Keratinocyte (primary cell): ENCODE measurements around the gene SPATA32. TPM values are rescaled to one million over a fixed set of nuclear protein-coding genes. Genes with fewer than 3 reads are reported as not detected.

ENCODE experiments used
- DNase-seq: peaks from one replicate; pipeline ENCODE4 v3.0.0-alpha.2; 2011; ENCODE audit warnings: low read depth, missing footprints, low spot score
- FAIRE-seq: peaks from 2 replicates; lab custom pipeline; 2011; peaks lifted over from hg19 to GRCh38; lab: Jason Lieb, UNC
- H2AFZ ChIP-seq: 2 replicates; pipeline ENCODE4 v1.6.0; 2012; ENCODE audit warnings: low read length, control low read depth, inconsistent platforms; ENCODE audit not compliant: control insufficient read depth
- H3K27ac ChIP-seq: 2 replicates; pipeline ENCODE4 v1.5.1; 2011; ENCODE audit warnings: low read length; ENCODE audit not compliant: control insufficient read depth, insufficient read depth
- H3K27me3 ChIP-seq: 3 replicates; pipeline ENCODE4 v1.6.0; 2011; ENCODE audit warnings: low read length; ENCODE audit not compliant: control insufficient read depth, insufficient read depth; ENCODE audit errors: extremely low read depth
- H3K36me3 ChIP-seq, 2 experiments: 2 replicates in 1 of 2; 3 replicates in 1 of 2; pipeline ENCODE4 v1.5.1; 2011; ENCODE audit warnings: low read length in 2 of 2, mild to moderate bottlenecking in 1 of 2; ENCODE audit not compliant: control insufficient read depth in 2 of 2, insufficient read depth in 2 of 2; ENCODE audit errors: extremely low read depth in 1 of 2
- H3K4me1 ChIP-seq: 3 replicates; pipeline ENCODE4 v1.5.1; 2011; ENCODE audit warnings: low read length; ENCODE audit not compliant: control insufficient read depth, insufficient read depth; ENCODE audit errors: extremely low read depth
- H3K4me2 ChIP-seq: 3 replicates; pipeline ENCODE4 v1.6.0; 2011; ENCODE audit warnings: low read depth, low read length; ENCODE audit not compliant: control insufficient read depth, insufficient read depth; ENCODE audit errors: extremely low read depth
- H3K4me3 ChIP-seq, 3 experiments: fragments of 200-600 bp in 1 of 3; sonication (generic) in 1 of 3; 2 replicates in 2 of 3; 3 replicates in 1 of 3; pipeline ENCODE4 v1.5.1; 2011 to 2016; ENCODE audit warnings: low read length in 3 of 3, mild to moderate bottlenecking in 3 of 3, control low read depth in 2 of 3, inconsistent platforms in 1 of 3, low read depth in 1 of 3, mixed read lengths in 1 of 3, mixed run types in 1 of 3, moderate library complexity in 1 of 3; ENCODE audit not compliant: control insufficient read depth in 2 of 3, insufficient read depth in 2 of 3; ENCODE audit errors: extremely low read depth in 1 of 3
- H3K79me2 ChIP-seq: 2 replicates; pipeline ENCODE4 v1.6.0; 2012; ENCODE audit warnings: low read length; ENCODE audit not compliant: control insufficient read depth, insufficient read depth
- H3K9ac ChIP-seq: 3 replicates; pipeline ENCODE4 v1.6.0; 2011; ENCODE audit warnings: low read length; ENCODE audit not compliant: control insufficient read depth, insufficient read depth; ENCODE audit errors: extremely low read depth
- H3K9me1 ChIP-seq: 3 replicates; pipeline ENCODE4 v1.6.0; 2011; ENCODE audit warnings: low read length; ENCODE audit not compliant: control insufficient read depth, insufficient read depth; ENCODE audit errors: extremely low read depth
- H3K9me3 ChIP-seq: 2 replicates; pipeline ENCODE4 v1.5.1; 2012; ENCODE audit warnings: low read depth, low read length; ENCODE audit not compliant: control insufficient read depth
- H4K20me1 ChIP-seq: 3 replicates; pipeline ENCODE4 v1.6.0; 2011; ENCODE audit warnings: low read length; ENCODE audit not compliant: control insufficient read depth, insufficient read depth; ENCODE audit errors: extremely low read depth
- EZH2 ChIP-seq: IDR thresholded peaks from one replicate; pipeline ENCODE4 v1.6.1; 2012; ENCODE audit warnings: inconsistent platforms, mild to moderate bottlenecking, low read length, moderate library complexity
- dilution Hi-C: fragments of 300-500 bp; cut with MboI; formaldehyde crosslinking; loops from one replicate; pipeline ENCODE4 v1.7.0; 2020; ENCODE audit warnings: low sequenced_read_pairs; ENCODE audit not compliant: extremely low pct_ligation_motif_present
- polyA plus RNA-seq, 5 experiments: library from polyadenylated mRNA; depleted of rRNA in 3 of 5; stranded (reverse) in 3 of 5; stranded (forward) in 1 of 5; unstranded in 1 of 5; fragments of >200 nt; gene quantifications; 1 replicate in 1 of 5; 2 replicates in 3 of 5; 3 replicates in 1 of 5; pipeline versions ENCODE4 v1.2.1 to v1.2.3, GENCODE V29; 2011 to 2012; ENCODE audit warnings: missing spikeins in 2 of 5, low read depth in 1 of 5, low replicate concordance in 1 of 5
- TF ChIP-seq, protein P1 (sequence below), 3 experiments: IDR thresholded peaks in 1 of 3; conservative IDR thresholded peaks in 1 of 3; optimal IDR thresholded peaks in 1 of 3; 2 replicates in 2 of 3; 3 replicates in 1 of 3; pipeline versions ENCODE3 to v1.5.1; 2011; ENCODE audit warnings: low read length in 3 of 3, mild to moderate bottlenecking in 3 of 3, moderate library complexity in 2 of 3, control low read depth in 1 of 3, inconsistent platforms in 1 of 3; ENCODE audit not compliant: insufficient read depth in 2 of 3; ENCODE audit errors: extremely low read depth in 1 of 3

SPATA32 gene
- polyA plus RNA-seq, 1 donor (not counting 4 experiments of a cell fraction or from before 2014, with no cell fraction given) = not detected

DNA sequence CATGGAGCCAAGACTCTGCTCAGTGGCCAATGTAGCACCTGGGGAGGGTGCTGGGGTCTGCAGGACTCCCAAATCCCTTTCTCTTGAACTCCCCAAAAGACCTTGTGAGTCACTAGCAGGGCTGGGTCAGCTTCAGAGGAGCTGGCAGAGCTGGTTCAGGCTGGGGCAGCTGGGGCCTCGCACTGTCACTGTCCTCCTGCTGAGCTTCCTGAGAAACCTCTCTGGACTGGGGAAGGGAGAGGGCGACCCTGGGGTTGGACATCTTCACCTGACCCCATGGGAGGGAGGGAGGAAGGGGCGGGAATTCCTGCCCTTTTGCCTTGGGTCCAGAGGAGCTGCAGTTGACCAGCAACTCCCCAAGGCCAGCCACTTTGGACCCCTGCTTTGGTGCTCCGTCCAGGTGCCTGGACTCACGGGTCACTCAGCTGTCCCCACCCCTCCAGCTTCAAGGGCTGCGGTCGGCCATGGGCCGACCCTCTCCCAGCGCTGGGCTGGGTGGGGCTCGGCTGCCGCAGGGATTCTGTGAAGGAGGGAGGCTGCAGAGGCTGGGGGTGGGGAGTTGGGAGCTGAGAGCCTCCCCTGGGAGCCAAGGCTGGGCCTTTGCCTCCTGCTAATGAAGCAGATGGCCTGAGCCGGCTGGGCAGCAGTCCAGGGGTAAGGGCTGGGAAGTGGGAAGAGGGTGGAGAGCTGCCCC is 31.0 kb downstream of the SPATA32 start:
- Histone ChIP-seq H3K4me1 (peaks cover 25% of the 10 kb centered on the region), H3K9ac (no peak overlapping the region), H4K20me1 (no peaks in the 10 kb centered on the region), H3K4me3 (no peak overlapping the region), H3K27ac (no peak overlapping the region), H3K9me3 (no peaks in the 10 kb centered on the region), H2AFZ (no peak overlapping the region), H3K27me3 (peaks cover 9% of the 10 kb centered on the region), H3K79me2 (no peaks in the 10 kb centered on the region), H3K9me1 (no peaks in the 10 kb centered on the region), H3K36me3 (no peaks in the 10 kb centered on the region), H3K4me2 (no peak overlapping the region)
- FAIRE-seq (no peak), DNase-seq (no peak)
- TF ChIP-seq EZH2 = no peak
- TF ChIP-seq, protein P1, sequence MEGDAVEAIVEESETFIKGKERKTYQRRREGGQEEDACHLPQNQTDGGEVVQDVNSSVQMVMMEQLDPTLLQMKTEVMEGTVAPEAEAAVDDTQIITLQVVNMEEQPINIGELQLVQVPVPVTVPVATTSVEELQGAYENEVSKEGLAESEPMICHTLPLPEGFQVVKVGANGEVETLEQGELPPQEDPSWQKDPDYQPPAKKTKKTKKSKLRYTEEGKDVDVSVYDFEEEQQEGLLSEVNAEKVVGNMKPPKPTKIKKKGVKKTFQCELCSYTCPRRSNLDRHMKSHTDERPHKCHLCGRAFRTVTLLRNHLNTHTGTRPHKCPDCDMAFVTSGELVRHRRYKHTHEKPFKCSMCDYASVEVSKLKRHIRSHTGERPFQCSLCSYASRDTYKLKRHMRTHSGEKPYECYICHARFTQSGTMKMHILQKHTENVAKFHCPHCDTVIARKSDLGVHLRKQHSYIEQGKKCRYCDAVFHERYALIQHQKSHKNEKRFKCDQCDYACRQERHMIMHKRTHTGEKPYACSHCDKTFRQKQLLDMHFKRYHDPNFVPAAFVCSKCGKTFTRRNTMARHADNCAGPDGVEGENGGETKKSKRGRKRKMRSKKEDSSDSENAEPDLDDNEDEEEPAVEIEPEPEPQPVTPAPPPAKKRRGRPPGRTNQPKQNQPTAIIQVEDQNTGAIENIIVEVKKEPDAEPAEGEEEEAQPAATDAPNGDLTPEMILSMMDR (optimal IDR thresholded peaks at IDR 0.05 in 1 of 3, IDR thresholded peaks at IDR 0.05 in 1 of 3, conservative IDR thresholded peaks at IDR 0.05 in 1 of 3; ENCODE audit: extremely low read depth in 1 of 3, insufficient read depth in 2 of 3, low read length in 3 of 3) = no peak
- dilution Hi-C loops = no loop called here

DNA sequence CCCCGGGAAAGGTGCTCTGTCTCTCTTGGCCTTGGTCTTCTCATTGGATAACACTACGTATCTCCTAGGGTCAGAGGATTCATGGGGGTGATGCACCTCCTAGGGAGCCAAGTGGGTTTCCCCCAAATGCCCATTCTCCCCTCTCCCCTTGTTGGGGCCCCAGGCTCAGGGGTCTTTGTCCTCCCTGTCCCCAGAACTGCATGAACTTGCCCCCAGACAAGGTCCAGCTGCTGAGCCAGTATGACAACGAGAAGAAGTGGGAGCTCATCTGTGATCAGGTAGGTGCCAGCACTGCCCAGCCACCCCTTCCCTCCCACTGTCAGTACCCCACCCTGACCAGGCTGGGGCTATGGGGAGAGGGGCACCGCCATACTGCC is 31.5 kb downstream of the SPATA32 start:
- Histone ChIP-seq H3K9me1 (no peaks in the 10 kb centered on the region), H4K20me1 (no peaks in the 10 kb centered on the region), H3K4me1 (peaks cover 30% of the 10 kb centered on the region), H3K36me3 (no peaks in the 10 kb centered on the region), H3K4me2 (no peak overlapping the region), H3K4me3 (no peak overlapping the region), H3K27me3 (peaks cover 9% of the 10 kb centered on the region), H3K9ac (no peak overlapping the region), H3K9me3 (no peaks in the 10 kb centered on the region), H3K79me2 (no peaks in the 10 kb centered on the region), H3K27ac (no peak overlapping the region), H2AFZ (no peak overlapping the region)
- no peak for TF ChIP-seq EZH2
- TF ChIP-seq, protein P1 (optimal IDR thresholded peaks at IDR 0.05 in 1 of 3, IDR thresholded peaks at IDR 0.05 in 1 of 3, conservative IDR thresholded peaks at IDR 0.05 in 1 of 3; ENCODE audit: extremely low read depth in 1 of 3, insufficient read depth in 2 of 3, low read length in 3 of 3) = no peak
- dilution Hi-C loops = no loop called here
- DNase-seq (no peak), FAIRE-seq (no peak)
